ENCODE measurements around the gene SLC9B1.
A peak's percentile ranks its signal among the peaks of the same experiment; 100 is the strongest.
"Not testable (repeated sequence)": the region's sequence is repeated elsewhere in the genome, so short reads cannot be mapped to it uniquely, and the experiment has no call there.

The SLC9B1 gene

DNA sequence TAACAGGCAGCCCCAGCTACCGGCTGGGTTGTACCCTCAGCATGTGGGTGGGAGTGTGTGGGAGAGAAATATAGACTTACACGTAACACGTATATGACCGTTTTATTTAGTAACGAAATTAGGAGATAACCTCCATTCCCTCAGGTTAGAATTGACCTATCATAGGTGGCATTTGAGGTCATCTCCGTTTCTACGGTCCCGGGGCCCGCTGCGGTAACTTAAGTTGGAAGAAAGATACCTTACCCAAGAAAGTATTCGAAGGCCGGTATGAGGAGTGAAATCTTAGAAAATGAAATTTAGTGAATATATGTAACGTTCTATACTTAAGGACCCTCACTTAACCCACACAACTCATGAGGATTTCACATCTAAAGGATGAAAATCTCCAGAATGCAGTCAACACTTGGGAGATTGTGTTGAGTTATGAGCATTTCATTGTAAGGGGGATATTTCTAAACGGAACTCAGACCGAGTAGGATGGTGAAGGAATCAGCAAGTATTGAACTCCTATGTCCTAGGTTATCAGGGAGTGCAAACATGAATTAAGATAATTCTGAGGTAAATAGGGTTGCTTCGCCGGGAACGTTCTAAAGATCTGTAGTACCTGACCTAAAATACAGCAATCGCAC lies 149.8 kb downstream of the SLC9B1 start:
- DNase-seq = no peak

DNA sequence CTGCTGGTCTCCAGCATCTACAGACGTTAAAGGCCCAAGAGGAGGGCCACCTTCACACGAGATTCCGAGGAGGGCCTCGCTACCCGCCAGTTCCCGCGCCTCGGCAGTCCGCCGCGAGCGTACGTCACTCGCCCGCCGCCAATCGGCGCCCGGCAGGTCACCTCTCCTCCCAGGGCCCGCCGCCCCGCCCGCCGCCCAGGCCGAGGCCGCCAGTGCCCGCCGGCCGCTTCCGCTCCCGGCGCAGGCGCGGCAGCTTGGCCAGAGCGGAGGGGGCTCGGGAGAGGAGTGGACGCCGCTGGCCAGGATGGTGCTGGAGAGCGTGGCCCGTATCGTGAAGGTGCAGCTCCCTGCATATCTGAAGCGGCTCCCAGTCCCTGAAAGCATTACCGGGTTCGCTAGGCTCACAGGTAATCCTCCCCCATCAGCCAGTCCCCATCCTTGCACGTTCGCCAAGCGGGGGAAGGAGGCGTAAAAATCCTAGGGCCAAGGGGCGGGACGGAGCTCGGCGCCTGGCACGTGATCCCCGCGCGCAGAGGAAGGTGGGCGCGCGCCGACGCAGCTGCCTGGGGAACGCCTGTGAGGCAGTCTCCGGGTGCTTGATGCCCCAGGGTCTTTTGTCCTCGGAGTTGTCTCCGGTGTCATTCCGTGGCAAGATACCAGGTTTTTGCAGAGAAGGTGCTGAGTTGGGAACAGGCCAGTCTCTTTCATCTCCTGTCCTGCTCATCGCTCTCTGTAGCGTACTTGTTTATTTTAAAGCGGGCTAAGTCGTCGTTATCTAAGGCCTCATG lies 150.5 kb downstream of the SLC9B1 start, which contains the start of gene CISD2:
Gene CISD2, plus strand, starts transcription at position 212 of the 788 bp plus-strand sequence. Its CDS starts 93 bp downstream, at position 305.
- DNase-seq = peak; percentile 84

DNA sequence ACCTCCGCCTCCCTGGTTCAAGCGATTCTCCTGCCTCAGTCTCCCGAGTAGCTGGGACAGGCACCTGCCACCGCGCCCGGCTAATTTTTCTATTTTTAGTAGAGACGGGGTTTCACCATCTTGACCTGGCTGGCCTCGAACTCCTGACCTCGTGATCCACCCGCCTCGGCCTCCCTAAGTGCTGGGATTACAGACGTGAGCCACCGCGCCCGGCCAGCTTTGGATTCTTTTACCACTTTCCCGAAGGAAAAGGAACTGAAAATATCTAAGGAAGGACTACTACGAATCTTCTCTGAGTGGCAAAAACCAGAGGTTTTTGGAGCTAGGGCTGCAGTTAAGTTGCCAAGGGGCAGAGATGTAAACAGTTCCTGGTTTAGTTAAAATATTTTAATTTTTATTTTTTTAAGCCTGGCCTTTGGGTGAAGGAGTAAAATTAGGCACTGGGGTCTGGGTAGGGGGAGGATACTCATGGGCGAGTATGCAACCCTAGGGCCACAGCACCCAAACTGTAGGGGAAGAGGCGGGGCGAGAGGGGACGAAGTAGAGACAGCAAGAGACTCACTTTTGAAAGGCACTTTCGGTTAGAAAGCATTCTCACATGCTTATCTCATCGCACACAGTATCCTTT lies 151.2 kb downstream of the SLC9B1 start:
- DNase-seq = no peak

DNA sequence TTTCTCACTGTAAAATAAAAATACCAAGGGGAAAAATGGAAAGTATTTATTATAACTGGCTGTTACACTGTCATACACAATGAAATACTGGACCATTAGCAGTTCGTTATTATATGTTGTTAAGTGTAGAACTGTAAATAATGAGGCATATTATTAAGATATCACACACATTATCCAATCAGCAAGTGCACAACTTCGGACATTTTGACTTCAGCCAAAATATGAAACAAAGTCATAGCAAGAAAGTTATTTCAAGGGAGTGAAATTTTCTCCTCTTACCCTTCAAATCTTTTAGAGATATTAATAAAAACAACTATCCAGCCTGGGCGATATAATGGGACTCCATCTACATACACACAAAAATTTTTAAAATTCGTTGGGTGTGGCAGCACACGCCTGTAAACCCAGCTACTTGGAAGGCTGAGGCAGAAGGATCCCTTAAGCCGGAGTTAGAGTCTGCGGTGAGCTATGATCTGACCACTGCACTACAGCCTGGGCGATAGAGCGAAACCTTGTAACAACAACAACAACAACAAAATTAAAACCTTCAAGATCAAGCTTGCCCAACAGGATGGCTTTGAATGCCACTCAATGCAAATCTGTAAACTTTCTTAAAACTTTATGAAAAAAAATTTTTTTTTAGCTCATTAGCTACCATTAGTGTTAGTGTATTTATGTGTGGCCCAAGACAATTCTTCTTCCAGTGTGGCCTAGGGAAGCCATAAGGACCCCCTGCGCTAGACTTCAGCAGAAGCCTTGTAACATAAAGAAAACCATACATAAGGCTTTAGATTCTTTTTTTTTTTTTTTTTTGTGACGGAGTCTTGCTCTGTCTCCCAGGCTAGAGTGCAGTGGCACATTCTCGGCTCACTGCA lies 152.0 kb downstream of the SLC9B1 start:
- DNase-seq = no peak

DNA sequence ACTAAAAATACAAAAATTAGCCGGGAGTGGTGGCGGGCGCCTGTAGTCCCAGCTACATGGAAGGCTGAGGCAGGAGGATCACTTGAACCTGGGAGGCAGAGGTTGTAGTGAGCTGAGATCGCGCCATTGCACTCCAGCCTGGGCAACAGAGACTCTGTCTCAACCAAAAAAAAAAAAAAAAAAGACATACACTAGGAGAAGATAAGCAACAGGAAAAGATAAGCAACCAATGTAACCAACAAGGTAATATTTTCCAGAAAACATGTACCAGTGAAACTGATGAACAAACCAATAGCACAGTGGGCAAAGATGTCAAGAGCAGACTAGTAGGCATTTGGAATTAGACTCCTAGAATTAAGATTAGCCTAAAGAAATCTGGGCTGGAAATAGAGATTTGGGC lies 154.2 kb downstream of the SLC9B1 start:
- not testable (repeated sequence) for DNase-seq

DNA sequence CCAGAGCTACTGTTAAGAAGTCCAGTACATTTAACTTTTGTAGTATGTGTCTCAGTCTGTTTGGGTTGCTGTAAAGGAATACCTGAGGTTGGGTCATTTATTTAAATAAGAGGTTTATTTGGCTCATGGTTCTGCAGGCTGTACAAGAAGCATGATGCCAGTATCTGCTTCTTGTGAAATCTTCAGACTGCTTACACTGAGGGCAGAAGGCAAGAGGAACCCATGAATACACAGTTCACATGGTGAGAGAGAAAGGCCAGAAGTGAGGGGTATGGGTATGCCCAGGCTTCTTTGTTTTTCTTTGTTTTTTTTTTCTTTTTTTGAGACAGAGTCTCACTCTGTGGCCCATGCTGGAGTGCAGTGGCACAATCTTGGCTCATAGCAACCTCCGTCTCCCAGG lies 156.8 kb downstream of the SLC9B1 start:
- no peak for DNase-seq

DNA sequence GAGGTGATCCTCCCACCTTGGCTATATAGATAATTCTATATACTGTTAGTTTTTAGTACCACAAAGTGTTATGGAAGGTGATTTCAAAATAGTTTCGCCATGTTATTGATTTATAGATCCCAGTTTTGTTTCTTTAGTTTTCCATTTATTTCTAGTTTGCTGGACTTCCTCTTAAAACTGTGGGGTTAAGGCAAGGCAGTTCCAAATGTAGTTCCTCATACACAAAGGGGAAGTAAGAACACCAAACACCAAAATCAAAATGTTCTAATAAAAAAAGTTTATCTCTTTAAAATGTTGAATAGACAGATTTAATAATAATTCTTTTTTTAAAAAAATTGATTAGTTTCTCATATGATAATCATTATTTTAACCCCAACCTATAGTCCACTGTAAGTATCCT lies 157.5 kb downstream of the SLC9B1 start:
- DNase-seq = no peak

DNA sequence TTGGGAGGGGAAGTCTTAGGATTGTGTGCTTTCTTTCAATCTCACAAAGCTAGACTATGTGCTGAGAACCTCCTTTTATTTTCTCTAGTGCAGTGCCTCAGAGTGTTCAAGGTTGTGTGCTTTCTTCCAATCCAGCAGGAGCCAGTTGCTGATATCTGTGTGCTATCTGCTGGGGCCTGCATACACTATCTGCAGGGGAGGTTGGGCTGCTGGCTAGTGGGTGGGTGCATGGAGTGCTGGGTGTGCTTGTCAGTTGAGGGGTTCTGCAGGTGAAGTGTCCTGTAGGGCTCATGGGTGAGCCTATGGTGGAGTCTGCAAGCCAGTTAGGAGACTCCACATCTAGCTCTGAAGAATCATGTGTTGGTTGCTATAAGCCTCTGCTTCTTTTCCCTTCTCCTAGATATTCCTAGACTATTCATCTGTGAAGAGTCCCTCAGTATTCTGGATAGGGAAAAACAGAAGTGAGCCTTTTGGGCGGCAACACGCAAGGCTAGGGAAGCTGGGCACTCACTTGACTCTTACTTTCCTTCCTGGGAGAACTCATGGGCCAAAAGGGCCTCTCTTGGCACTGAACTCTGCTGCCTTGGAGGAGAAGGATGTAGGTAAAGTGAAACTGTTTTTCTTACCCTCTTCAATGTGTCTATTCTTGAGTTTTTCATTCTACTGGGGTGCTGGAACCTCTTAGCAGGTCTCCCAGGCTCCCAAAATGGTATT lies 158.7 kb downstream of the SLC9B1 start:
- DNase-seq = no peak

DNA sequence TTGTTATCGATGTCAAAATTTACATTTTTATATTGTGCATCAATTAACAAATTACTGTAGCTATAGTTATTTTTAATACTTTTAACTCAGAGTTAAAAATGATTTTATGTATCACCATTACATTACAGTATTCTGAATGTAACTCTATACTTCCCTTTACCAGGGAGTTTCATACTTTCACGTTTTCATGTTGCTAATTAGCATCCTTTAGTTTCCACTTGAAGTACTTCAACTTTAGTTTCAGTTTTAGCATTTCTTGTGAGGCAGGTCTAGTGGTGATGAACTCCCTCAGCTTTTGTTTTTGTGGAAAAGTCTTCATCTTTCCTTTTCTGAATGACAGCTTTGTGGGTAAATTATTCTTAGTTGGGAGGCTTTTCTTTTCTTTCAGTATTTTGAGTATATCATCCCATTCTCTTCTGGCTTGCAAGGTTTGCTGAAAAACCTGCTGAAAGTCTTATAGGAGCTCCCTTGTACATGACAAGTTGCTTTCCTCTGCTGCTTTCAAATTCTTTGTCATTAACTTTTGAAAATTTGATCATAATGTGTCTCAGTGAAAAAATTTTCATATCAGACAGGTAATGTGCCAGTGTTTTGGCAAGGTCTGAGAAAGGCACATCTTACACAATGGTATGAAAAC lies 160.6 kb downstream of the SLC9B1 start:
- DNase-seq = no peak
